Left lung (tissue), 10 donors: ENCODE data around the gene OTX2. TPM values are rescaled to one million over a fixed set of nuclear protein-coding genes. Genes with fewer than 3 reads are reported as not detected.

Source experiments
- ATAC-seq: fragments of 200-7000 bp; cut with Tn5 transposase; one replicate; pipeline ENCODE4 v1.9.1; 2020; ENCODE audit warnings: moderate library complexity
- DNase-seq, 4 donors: peaks; one replicate each; pipeline ENCODE4 v3.0.0-alpha.2; 2013 to 2020
- H3K27ac ChIP-seq, 2 donors: fragments of 200-600 bp; sonication (generic) in 1 of 2; one replicate each; pipeline versions ENCODE4 v1.5.0 to v1.8.0; 2020 to 2021
- H3K27me3 ChIP-seq, 2 donors: fragments of 200-600 bp; sonication (generic) in 1 of 2; one replicate each; pipeline versions ENCODE4 v1.5.0 to v1.8.0; 2020 to 2021
- H3K36me3 ChIP-seq, 2 donors: fragments of 200-600 bp; sonication (generic) in 1 of 2; one replicate each; pipeline versions ENCODE4 v1.5.0 to v1.8.0; 2020 to 2021
- H3K4me1 ChIP-seq, 2 donors: fragments of 200-600 bp; one replicate each; pipeline ENCODE4 v1.8.0; 2021
- H3K4me3 ChIP-seq, 2 donors: fragments of 200-600 bp; sonication (generic) in 1 of 2; one replicate each; pipeline versions ENCODE4 v1.5.0 to v1.8.0; 2020 to 2021; ENCODE audit warnings: mild to moderate bottlenecking in 1 of 2
- H3K9me3 ChIP-seq, 2 donors: fragments of 200-600 bp; sonication (generic) in 1 of 2; one replicate each; pipeline versions ENCODE4 v1.5.0 to v1.8.0; 2020 to 2021
- intact Hi-C, 2 donors: fragments of 100-400 bp; cut with DNase I; formaldehyde crosslinking; loops; one replicate each; pipeline versions ENCODE4 v1.11.2 to v1.14.2; 2022
- polyA plus RNA-seq, 6 donors: library from polyadenylated mRNA; unstranded; fragments of 120-200 nt; gene quantifications; one replicate each; pipeline ENCODE4 v1.2.1, GENCODE V29; 2013; ENCODE audit not compliant: insufficient read length in 6 of 6
- total RNA-seq, 2 donors: library from RNA; stranded (reverse); fragmentation: NEBNext Ultra II Directional; extraction: Animal tissue kit (Norgen Biotek cat#: 25700); gene quantifications; one replicate each; pipeline ENCODE4 v1.2.1, GENCODE V29; 2021
- TF ChIP-seq, protein P1 (sequence below), 2 donors: fragments of 200-600 bp; sonication (generic) in 1 of 2; IDR thresholded peaks; one replicate each; pipeline versions ENCODE4 v1.5.0 to v1.8.0; 2021; ENCODE audit warnings: antibody characterized with exemption in 2 of 2
- donor health status: DM: no; HTN: yes; CAD: no.
- donor health status: DM: no; HTN: no; CAD: no.

OTX2 gene
- total and polyA plus RNA-seq, 8 donors: not detected

DNA sequence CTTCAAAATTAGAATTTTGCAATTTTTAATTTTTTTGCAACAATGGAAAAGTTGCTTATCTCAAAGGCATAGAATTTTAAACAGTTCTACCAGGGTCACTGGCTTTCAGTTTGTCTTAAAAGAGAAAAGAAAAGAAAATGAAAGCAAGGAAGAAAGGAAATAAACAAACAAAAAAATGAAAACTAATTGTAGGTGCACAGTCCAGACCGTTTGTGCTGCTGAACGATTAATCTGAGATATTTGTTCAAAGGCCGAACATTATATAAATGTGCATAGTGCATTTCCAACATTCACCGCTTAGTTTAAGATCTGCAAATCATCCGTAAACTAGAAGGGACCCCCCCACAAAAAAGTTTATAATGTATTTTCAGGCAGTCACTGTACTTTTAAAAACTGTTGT lies 5.5 kb upstream of the OTX2 start:
- Histone ChIP-seq H3K27ac (no peak overlapping the region), H3K36me3 (no peaks in the 10 kb centered on the region), H3K4me1 (no peaks in the 10 kb centered on the region), H3K4me3 (no peak overlapping the region), H3K27me3 (peaks cover 89 to 100% of the 10 kb centered on the region in 2 donors), H3K9me3 (no peaks in the 10 kb centered on the region)
- intact Hi-C loops: no loop called here
- TF ChIP-seq, protein P1, sequence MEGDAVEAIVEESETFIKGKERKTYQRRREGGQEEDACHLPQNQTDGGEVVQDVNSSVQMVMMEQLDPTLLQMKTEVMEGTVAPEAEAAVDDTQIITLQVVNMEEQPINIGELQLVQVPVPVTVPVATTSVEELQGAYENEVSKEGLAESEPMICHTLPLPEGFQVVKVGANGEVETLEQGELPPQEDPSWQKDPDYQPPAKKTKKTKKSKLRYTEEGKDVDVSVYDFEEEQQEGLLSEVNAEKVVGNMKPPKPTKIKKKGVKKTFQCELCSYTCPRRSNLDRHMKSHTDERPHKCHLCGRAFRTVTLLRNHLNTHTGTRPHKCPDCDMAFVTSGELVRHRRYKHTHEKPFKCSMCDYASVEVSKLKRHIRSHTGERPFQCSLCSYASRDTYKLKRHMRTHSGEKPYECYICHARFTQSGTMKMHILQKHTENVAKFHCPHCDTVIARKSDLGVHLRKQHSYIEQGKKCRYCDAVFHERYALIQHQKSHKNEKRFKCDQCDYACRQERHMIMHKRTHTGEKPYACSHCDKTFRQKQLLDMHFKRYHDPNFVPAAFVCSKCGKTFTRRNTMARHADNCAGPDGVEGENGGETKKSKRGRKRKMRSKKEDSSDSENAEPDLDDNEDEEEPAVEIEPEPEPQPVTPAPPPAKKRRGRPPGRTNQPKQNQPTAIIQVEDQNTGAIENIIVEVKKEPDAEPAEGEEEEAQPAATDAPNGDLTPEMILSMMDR (IDR thresholded peaks at IDR 0.05): no peak
- ATAC-seq (no peak), DNase-seq (no peak)

DNA sequence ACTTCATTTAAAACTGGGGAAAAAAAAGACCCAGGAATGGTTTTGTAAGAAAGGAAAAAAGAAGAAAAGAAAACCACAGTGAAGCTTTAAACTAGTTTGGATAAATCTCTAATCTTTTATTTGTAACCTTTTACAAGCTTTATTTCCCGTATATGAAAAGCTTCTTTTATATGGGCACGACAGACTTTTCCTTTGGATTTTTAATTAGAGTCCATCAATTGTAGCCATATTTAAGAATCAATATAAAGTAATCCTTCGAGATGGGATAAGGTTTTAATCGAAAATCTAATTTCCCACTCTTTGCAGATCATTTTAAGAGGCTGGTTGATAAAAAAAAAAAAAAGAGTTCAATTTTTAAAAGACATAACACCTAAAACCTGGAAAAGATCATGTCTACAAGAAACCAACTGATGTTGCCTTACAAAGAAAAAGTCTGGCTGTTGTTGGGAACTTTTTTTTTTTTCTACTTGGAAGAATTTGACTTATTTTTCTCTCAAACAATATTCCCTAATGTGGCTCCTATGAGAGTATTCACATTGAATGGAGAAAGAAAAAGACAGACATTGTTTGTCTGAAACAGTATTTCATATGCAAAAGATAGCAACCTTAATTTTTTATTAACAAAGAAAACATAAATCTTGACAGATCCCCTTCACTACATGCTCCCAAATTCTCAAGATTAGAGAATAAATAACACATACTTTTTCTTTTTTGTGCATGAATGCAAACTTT lies 4.9 kb upstream of the OTX2 start:
- no peak overlapping the region for H3K4me3 ChIP-seq
- no peak overlapping the region for H3K27ac ChIP-seq
- ATAC-seq: no peak
- no peaks in the 10 kb centered on the region for H3K4me1 ChIP-seq
- H3K36me3 ChIP-seq: no peaks in the 10 kb centered on the region
- peaks cover 90 to 100% of the 10 kb centered on the region in 2 donors for H3K27me3 ChIP-seq
- no peaks in the 10 kb centered on the region for H3K9me3 ChIP-seq
- TF ChIP-seq, protein P1 (IDR thresholded peaks at IDR 0.05): no peak
- intact Hi-C loops: no loop called here
- DNase-seq: no peak

DNA sequence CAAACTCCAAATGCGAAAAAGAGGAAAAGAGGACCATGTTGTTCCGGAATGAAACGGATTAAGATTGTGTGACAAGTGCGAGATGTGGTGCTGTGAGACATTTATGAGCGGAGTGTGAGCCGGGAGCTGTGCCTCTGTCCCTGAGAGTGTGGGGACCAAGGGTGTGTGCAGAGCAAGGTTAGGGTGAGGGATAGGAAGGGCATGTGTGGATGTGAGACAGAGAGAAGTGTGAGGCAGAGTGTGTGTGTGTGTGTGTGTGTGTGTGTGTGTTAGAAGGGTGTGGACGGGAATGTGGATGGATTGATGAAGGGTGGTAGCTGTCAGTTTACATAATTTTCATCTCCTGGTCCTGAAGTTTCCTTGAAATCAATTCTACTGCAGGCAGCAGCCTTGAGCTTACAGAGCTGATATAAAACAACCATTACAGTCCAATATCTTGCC lies 4.3 kb upstream of the OTX2 start:
- no peak overlapping the region for H3K27ac ChIP-seq
- H3K4me1 ChIP-seq: no peaks in the 10 kb centered on the region
- TF ChIP-seq, protein P1 (IDR thresholded peaks at IDR 0.05): no peak
- H3K27me3 ChIP-seq: peaks cover 91 to 100% of the 10 kb centered on the region in 2 donors
- H3K36me3 ChIP-seq: no peaks in the 10 kb centered on the region
- ATAC-seq: no peak
- H3K4me3 ChIP-seq: no peak overlapping the region
- H3K9me3 ChIP-seq: no peaks in the 10 kb centered on the region
- intact Hi-C loops: no loop called here
- DNase-seq: no peak

DNA sequence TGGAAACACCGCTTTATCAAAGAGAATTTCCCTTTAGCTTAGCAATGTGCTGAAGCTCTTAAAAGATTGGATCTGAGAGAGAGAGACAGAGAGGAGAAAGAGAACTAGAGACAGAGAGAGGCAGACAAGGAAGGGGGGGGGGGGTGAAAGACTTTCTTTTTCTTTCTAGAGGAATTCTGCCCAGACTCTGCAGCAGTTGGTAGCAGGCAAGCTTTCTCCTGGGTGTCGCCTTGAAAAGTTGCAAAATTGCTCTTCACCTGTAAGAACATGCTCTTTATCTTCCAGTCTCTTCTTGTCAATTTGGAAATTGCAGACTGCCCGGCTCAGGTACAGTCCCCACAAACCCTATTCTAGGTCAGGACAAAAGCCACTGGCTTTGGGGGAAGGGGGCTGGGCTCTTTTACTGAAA lies 2.9 kb upstream of the OTX2 start:
- Histone ChIP-seq H3K4me3 (no peak overlapping the region), H3K27me3 (peaks cover 100% of the 10 kb centered on the region in 2 donors), H3K9me3 (no peaks in the 10 kb centered on the region), H3K27ac (no peak overlapping the region), H3K4me1 (peaks cover 0 to 2% of the 10 kb centered on the region in 2 donors), H3K36me3 (no peaks in the 10 kb centered on the region)
- DNase-seq (no peak), ATAC-seq (no peak)
- intact Hi-C loops: no loop called here
- TF ChIP-seq, protein P1 (IDR thresholded peaks at IDR 0.05): no peak

DNA sequence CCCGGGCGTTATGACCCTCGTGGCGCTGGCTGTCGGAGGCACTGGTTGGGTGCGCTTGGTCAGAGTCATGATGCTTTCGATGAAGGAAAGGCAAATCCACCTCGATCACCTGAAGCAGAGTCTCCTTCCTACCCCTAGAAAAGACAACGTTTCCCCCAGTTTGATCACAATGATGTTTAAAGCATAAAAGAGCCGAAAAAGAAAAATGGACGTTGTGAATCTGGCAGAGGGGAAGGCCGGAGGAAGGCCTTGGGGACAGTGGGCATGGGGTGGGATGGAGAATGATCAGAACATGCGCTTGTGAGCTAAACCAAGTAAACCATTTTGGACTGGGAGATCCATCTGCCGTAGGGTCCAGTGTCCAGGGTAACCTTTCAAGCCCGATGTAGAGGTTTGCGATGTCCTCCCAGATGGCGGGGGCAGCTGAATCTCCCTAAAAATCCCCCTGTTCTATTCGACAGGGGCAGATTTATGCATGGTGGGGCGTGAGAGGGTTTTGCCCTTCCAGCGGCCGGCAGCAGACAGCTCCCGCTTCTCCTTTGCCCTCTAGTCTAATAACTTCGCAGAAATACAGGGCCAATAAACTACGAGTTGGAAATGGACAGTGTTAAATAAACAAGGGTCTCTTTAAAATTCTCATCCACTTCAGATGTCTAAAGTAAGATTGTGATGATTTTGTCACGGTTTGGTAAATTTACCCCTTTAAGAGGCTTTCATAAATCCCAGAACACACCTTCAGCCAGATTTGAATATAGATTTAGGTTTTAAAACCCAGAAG lies 2.3 kb upstream of the OTX2 start:
- Histone ChIP-seq H3K36me3 (no peaks in the 10 kb centered on the region), H3K9me3 (no peaks in the 10 kb centered on the region), H3K4me1 (peaks cover 0 to 2% of the 10 kb centered on the region in 2 donors), H3K4me3 (no peak overlapping the region), H3K27ac (no peak overlapping the region), H3K27me3 (peaks cover 100% of the 10 kb centered on the region in 2 donors)
- TF ChIP-seq, protein P1 (IDR thresholded peaks at IDR 0.05): no peak
- ATAC-seq (no peak), DNase-seq (no peak)
- intact Hi-C loops: no loop called here
